ENCODE data around the gene EFNA5. TPM values are rescaled to one million over a fixed set of nuclear protein-coding genes. Genes with fewer than 3 reads are reported as not detected.

EFNA5 gene
- total and polyA plus RNA-seq, 2 experiments from 2014 or later = 8.5 to 18.8 TPM

DNA sequence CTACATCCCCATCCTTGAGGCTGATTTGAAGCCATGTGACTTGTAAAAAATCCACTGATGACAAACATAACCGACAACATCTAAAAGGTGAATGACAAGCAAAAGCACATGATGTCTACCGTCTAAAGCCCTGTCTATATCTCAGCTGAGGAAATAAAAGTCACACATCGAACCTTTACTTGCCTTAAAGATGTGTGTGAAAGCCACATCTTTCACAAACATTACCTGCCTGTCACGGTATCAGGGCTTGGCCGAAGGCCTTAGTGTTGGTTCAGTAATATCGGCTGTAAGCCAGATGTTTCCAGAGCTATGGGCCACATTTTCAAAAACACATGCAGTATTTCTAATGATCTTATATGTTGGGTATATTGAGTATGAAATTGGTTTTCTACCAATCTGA, 125.8 kb downstream of the EFNA5 start:
- H3K79me2 ChIP-seq = peaks cover 54% of the 10 kb centered on the region
- no peaks in the 10 kb centered on the region for H3K9me2 ChIP-seq (replicated peaks; ENCODE audit: insufficient read depth)
- no peaks in the 10 kb centered on the region for H4K20me1 ChIP-seq (ENCODE audit: insufficient read depth, poor library complexity, severe bottlenecking)
- no peaks in the 10 kb centered on the region for H3K9me3 ChIP-seq (ENCODE audit: low read depth)
- no peaks in the 10 kb centered on the region for H3K27me3 ChIP-seq
- TF ChIP-seq EZH2 (IDR thresholded peaks at IDR 0.05; ENCODE audit: borderline replicate concordance) (no peak), EZH2phosphoT487 (IDR thresholded peaks at IDR 0.05; ENCODE audit: low read depth, severe bottlenecking, unreplicated experiment) (no peak)
- TF ChIP-seq, protein P1, sequence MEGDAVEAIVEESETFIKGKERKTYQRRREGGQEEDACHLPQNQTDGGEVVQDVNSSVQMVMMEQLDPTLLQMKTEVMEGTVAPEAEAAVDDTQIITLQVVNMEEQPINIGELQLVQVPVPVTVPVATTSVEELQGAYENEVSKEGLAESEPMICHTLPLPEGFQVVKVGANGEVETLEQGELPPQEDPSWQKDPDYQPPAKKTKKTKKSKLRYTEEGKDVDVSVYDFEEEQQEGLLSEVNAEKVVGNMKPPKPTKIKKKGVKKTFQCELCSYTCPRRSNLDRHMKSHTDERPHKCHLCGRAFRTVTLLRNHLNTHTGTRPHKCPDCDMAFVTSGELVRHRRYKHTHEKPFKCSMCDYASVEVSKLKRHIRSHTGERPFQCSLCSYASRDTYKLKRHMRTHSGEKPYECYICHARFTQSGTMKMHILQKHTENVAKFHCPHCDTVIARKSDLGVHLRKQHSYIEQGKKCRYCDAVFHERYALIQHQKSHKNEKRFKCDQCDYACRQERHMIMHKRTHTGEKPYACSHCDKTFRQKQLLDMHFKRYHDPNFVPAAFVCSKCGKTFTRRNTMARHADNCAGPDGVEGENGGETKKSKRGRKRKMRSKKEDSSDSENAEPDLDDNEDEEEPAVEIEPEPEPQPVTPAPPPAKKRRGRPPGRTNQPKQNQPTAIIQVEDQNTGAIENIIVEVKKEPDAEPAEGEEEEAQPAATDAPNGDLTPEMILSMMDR (IDR thresholded peaks at IDR 0.05; ENCODE audit: poor library complexity) = no peak
- H3K36me3 ChIP-seq (replicated peaks; ENCODE audit: insufficient read depth, low read depth) = no peaks in the 10 kb centered on the region
- H3K27ac ChIP-seq = no peak overlapping the region
- WGBS (ENCODE audit: low lambda C conversion rate, missing lambda C conversion rate) = 93% methylated on average over 6 of the region's 6 CpGs
- peaks cover 16% of the 10 kb centered on the region for H3K4me1 ChIP-seq (ENCODE audit: insufficient read depth)
- H3K4me2 ChIP-seq = no peak overlapping the region
- no peak overlapping the region for H2AFZ ChIP-seq
- no peak overlapping the region for H3K4me3 ChIP-seq
- DNase-seq (ENCODE audit: low spot score) = no peak

DNA sequence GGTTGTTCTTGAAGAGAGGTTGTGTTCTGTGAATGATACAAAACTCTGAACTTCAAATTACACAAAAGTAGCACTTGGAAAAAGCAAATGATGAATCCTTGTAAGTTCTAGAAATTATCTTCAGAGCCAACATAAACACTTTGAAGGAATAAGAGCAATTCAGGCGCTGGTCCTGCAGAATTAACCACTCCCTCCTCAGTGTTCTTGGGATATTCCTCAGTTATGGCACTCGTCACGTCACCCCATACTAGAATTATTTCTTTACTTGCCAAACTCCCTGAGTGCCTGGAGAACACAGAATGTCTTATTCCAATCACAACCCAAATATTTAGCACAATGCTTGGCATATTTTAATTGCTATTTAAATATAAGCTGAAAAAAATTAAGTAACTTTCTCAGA, 126.3 kb downstream of the EFNA5 start:
- WGBS (ENCODE audit: low lambda C conversion rate, missing lambda C conversion rate) = 99% methylated on average over 3 of the region's 3 CpGs
- H3K79me2 ChIP-seq = peaks cover 55% of the 10 kb centered on the region

DNA sequence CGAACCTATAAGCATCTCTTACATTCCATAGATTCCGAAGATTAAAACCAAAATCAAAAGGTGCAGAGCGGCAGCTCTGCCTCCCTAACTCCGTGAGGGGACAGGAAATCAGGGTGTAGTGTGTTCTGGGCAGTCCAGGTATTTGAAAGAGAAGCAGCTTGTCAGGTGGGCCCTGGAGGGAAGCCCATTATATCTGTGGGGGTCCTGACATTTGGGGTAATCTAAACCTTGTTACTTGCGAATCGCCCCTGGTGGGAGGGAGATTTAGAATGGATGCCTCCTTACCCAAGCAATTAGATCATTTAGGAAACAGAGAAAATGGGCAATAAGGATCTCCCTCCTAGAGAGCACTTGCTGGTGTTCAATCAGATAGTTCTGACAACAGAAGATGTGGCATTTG, 126.9 kb downstream of the EFNA5 start:
- no peaks in the 10 kb centered on the region for H4K20me1 ChIP-seq (ENCODE audit: insufficient read depth, poor library complexity, severe bottlenecking)
- H3K36me3 ChIP-seq (replicated peaks; ENCODE audit: insufficient read depth, low read depth) = no peaks in the 10 kb centered on the region
- H3K9me3 ChIP-seq (ENCODE audit: low read depth) = no peaks in the 10 kb centered on the region
- H3K4me1 ChIP-seq (ENCODE audit: insufficient read depth) = peaks cover 16% of the 10 kb centered on the region
- 84% methylated on average over 6 of the region's 6 CpGs for WGBS (ENCODE audit: low lambda C conversion rate, missing lambda C conversion rate)
- H3K4me3 ChIP-seq = no peak overlapping the region
- H3K27ac ChIP-seq = peak overlapping the region; percentile 70
- H3K9me2 ChIP-seq (replicated peaks; ENCODE audit: insufficient read depth) = no peaks in the 10 kb centered on the region
- H3K27me3 ChIP-seq = no peaks in the 10 kb centered on the region
- TF ChIP-seq EZH2phosphoT487 (IDR thresholded peaks at IDR 0.05; ENCODE audit: low read depth, severe bottlenecking, unreplicated experiment) (no peak), EZH2 (IDR thresholded peaks at IDR 0.05; ENCODE audit: borderline replicate concordance) (no peak)
- TF ChIP-seq, protein P1 (IDR thresholded peaks at IDR 0.05; ENCODE audit: poor library complexity) = no peak
- no peak for DNase-seq (ENCODE audit: low spot score)
- H3K4me2 ChIP-seq = no peak overlapping the region
- peaks cover 56% of the 10 kb centered on the region for H3K79me2 ChIP-seq
- no peak overlapping the region for H2AFZ ChIP-seq

More for the DNA sequence above, 126.3 kb downstream of the EFNA5 start:
- no peak for DNase-seq (ENCODE audit: low spot score)
- H3K9me2 ChIP-seq (replicated peaks; ENCODE audit: insufficient read depth) = no peaks in the 10 kb centered on the region
- no peak overlapping the region for H3K4me2 ChIP-seq
- no peak overlapping the region for H2AFZ ChIP-seq
- TF ChIP-seq EZH2 (IDR thresholded peaks at IDR 0.05; ENCODE audit: borderline replicate concordance) (no peak), EZH2phosphoT487 (IDR thresholded peaks at IDR 0.05; ENCODE audit: low read depth, severe bottlenecking, unreplicated experiment) (no peak)
- TF ChIP-seq, protein P1 (IDR thresholded peaks at IDR 0.05; ENCODE audit: poor library complexity) = no peak
- no peak overlapping the region for H3K4me3 ChIP-seq
- no peaks in the 10 kb centered on the region for H3K27me3 ChIP-seq
- no peaks in the 10 kb centered on the region for H3K36me3 ChIP-seq (replicated peaks; ENCODE audit: insufficient read depth, low read depth)
- no peak overlapping the region for H3K27ac ChIP-seq
- no peaks in the 10 kb centered on the region for H3K9me3 ChIP-seq (ENCODE audit: low read depth)
- no peaks in the 10 kb centered on the region for H4K20me1 ChIP-seq (ENCODE audit: insufficient read depth, poor library complexity, severe bottlenecking)
- peaks cover 16% of the 10 kb centered on the region for H3K4me1 ChIP-seq (ENCODE audit: insufficient read depth)

DNA sequence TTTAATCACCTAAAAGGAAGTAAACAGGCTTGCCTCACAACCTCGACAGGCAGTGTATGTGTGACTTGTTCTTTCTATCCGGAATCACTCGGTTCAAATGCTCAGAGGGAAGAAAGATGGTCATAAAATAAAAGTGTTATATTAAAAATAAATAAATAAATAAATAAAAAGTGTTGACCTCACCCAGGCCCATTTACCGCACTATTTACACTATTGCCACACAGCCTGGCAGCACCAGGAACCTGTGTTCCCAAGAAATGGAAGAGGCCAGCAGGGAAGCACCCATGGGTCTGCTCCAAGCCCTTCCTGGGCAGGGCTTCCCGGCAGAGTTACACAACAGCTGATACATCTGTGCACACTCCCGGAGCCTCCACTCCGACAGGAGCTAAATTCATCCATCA, 127.9 kb downstream of the EFNA5 start:
- no peaks in the 10 kb centered on the region for H3K36me3 ChIP-seq (replicated peaks; ENCODE audit: insufficient read depth, low read depth)
- H3K9me2 ChIP-seq (replicated peaks; ENCODE audit: insufficient read depth) = no peaks in the 10 kb centered on the region
- H3K4me1 ChIP-seq (ENCODE audit: insufficient read depth) = peaks cover 16% of the 10 kb centered on the region
- H3K9me3 ChIP-seq (ENCODE audit: low read depth) = no peaks in the 10 kb centered on the region
- H3K27ac ChIP-seq = peak overlapping the region; percentile 70
- no peaks in the 10 kb centered on the region for H3K27me3 ChIP-seq
- no peaks in the 10 kb centered on the region for H4K20me1 ChIP-seq (ENCODE audit: insufficient read depth, poor library complexity, severe bottlenecking)
- H2AFZ ChIP-seq = no peak overlapping the region
- no peak overlapping the region for H3K4me3 ChIP-seq
- 35% methylated on average over 7 of the region's 7 CpGs for WGBS (ENCODE audit: low lambda C conversion rate, missing lambda C conversion rate)
- H3K4me2 ChIP-seq = peak overlapping the region; percentile 64
- DNase-seq (ENCODE audit: low spot score) = peak; percentile 69
- H3K79me2 ChIP-seq = peaks cover 52% of the 10 kb centered on the region
- TF ChIP-seq EZH2phosphoT487 (IDR thresholded peaks at IDR 0.05; ENCODE audit: low read depth, severe bottlenecking, unreplicated experiment) (no peak), EZH2 (IDR thresholded peaks at IDR 0.05; ENCODE audit: borderline replicate concordance) (no peak)
- TF ChIP-seq, protein P1 (IDR thresholded peaks at IDR 0.05; ENCODE audit: poor library complexity) = no peak
